ACC112 (cell line): ENCODE results near the gene NAV3.
A peak's percentile ranks its signal among the peaks of the same experiment; 100 is the strongest.

ENCODE experiments used
- H2AFZ ChIP-seq: fragments of 200-600 bp; sonication (generic); one replicate; pipeline ENCODE4 v1.6.0; 2017; ENCODE audit warnings: antibody characterized with exemption, low read length; ENCODE audit not compliant: unreplicated experiment
- H3K27ac ChIP-seq: fragments of 200-600 bp; sonication (generic); 2 replicates; pipeline ENCODE4 v1.5.1; 2014; ENCODE audit warnings: low read depth, mild to moderate bottlenecking, antibody characterized with exemption, low read length, moderate library complexity
- H3K27me3 ChIP-seq: fragments of 200-600 bp; sonication (generic); 2 replicates; pipeline ENCODE4 v1.6.1; 2014; ENCODE audit warnings: mild to moderate bottlenecking, antibody characterized with exemption, low read length, moderate library complexity, mixed read lengths; ENCODE audit not compliant: insufficient read depth
- H3K36me3 ChIP-seq: fragments of 200-600 bp; sonication (generic); 2 replicates; pipeline ENCODE4 v1.6.1; 2016; ENCODE audit warnings: mild to moderate bottlenecking, antibody characterized with exemption, low read length, moderate library complexity, mixed read lengths; ENCODE audit not compliant: insufficient read depth
- H3K4me1 ChIP-seq: fragments of 200-600 bp; sonication (generic); one replicate; pipeline ENCODE4 v1.6.1; 2016; ENCODE audit warnings: low read length, mixed read lengths; ENCODE audit not compliant: insufficient read depth, unreplicated experiment, control insufficient read depth
- H3K4me3 ChIP-seq: fragments of 200-600 bp; sonication (generic); 2 replicates; pipeline ENCODE4 v1.5.1; 2014; ENCODE audit warnings: mild to moderate bottlenecking, low read depth, low read length
- H3K79me2 ChIP-seq: fragments of 200-600 bp; sonication (generic); one replicate; pipeline ENCODE4 v1.6.0; 2016; ENCODE audit warnings: low read length; ENCODE audit not compliant: control insufficient read depth, unreplicated experiment, insufficient read depth

NAV3 gene

GRCh38 chr12:77946541-77947061, 115.9 kb downstream of the NAV3 start:
- Histone ChIP-seq H3K4me1 (peaks cover 30% of the 10 kb centered on the region), H2AFZ (no peak overlapping the region), H3K27me3 (no peaks in the 10 kb centered on the region), H3K4me3 (peak overlapping the region; percentile 60), H3K27ac (peak overlapping the region; percentile 83), H3K79me2 (peaks cover 59% of the 10 kb centered on the region), H3K36me3 (peaks cover 35% of the 10 kb centered on the region)

GRCh38 chr12:77947330-77947729, 116.6 kb downstream of the NAV3 start:
- Histone ChIP-seq H3K4me3 (peak overlapping the region; percentile 60), H3K79me2 (peaks cover 55% of the 10 kb centered on the region), H3K27ac (peak overlapping the region; percentile 83), H3K4me1 (peaks cover 30% of the 10 kb centered on the region), H2AFZ (no peak overlapping the region), H3K27me3 (no peaks in the 10 kb centered on the region), H3K36me3 (peaks cover 35% of the 10 kb centered on the region)

GRCh38 chr12:77947746-77948145, 117.1 kb downstream of the NAV3 start:
- H3K4me1 ChIP-seq = peaks cover 29% of the 10 kb centered on the region
- H2AFZ ChIP-seq = peak overlapping the region; percentile 18
- peak overlapping the region; percentile 15 for H3K4me3 ChIP-seq
- no peaks in the 10 kb centered on the region for H3K27me3 ChIP-seq
- H3K79me2 ChIP-seq = peaks cover 54% of the 10 kb centered on the region
- peaks cover 35% of the 10 kb centered on the region for H3K36me3 ChIP-seq
- peak overlapping the region; percentile 83 for H3K27ac ChIP-seq

- Histone ChIP-seq H3K27ac (no peak overlapping the region), H3K79me2 (peaks cover 52% of the 10 kb centered on the region)
These were observed 119.2 kb downstream of the NAV3 start for GRCh38 chr12:77949943-77950342.

GRCh38 chr12:77953528-77954205, 123.0 kb downstream of the NAV3 start:
- Histone ChIP-seq H3K4me1 (peaks cover 8% of the 10 kb centered on the region), H3K79me2 (peaks cover 48% of the 10 kb centered on the region), H3K36me3 (peaks cover 12% of the 10 kb centered on the region), H3K4me3 (no peak overlapping the region), H3K27me3 (no peaks in the 10 kb centered on the region), H2AFZ (no peak overlapping the region), H3K27ac (no peak overlapping the region)

More at GRCh38 chr12:77949943-77950342, 119.2 kb downstream of the NAV3 start:
- Histone ChIP-seq H3K4me1 (peaks cover 27% of the 10 kb centered on the region), H3K27me3 (no peaks in the 10 kb centered on the region), H2AFZ (no peak overlapping the region), H3K4me3 (no peak overlapping the region), H3K36me3 (peaks cover 22% of the 10 kb centered on the region)

- Histone ChIP-seq H3K27ac (no peak overlapping the region), H2AFZ (no peak overlapping the region)
These were observed 123.5 kb downstream of the NAV3 start for GRCh38 chr12:77954206-77954555.

GRCh38 chr12:77957062-77957461, 126.4 kb downstream of the NAV3 start:
- Histone ChIP-seq H3K36me3 (no peaks in the 10 kb centered on the region), H3K27me3 (no peaks in the 10 kb centered on the region), H3K4me3 (no peak overlapping the region), H3K79me2 (peaks cover 43% of the 10 kb centered on the region), H2AFZ (no peak overlapping the region), H3K27ac (no peak overlapping the region), H3K4me1 (peaks cover 8% of the 10 kb centered on the region)

More at GRCh38 chr12:77954206-77954555, 123.5 kb downstream of the NAV3 start:
- Histone ChIP-seq H3K27me3 (no peaks in the 10 kb centered on the region), H3K79me2 (peaks cover 50% of the 10 kb centered on the region), H3K36me3 (peaks cover 9% of the 10 kb centered on the region), H3K4me1 (peaks cover 8% of the 10 kb centered on the region), H3K4me3 (no peak overlapping the region)

GRCh38 chr12:77963576-77964178, 133.0 kb downstream of the NAV3 start:
- H3K4me3 ChIP-seq = no peak overlapping the region
- H3K36me3 ChIP-seq = peaks cover 11% of the 10 kb centered on the region
- H3K27ac ChIP-seq = no peak overlapping the region
- H3K4me1 ChIP-seq = no peaks in the 10 kb centered on the region
- H2AFZ ChIP-seq = no peak overlapping the region
- H3K27me3 ChIP-seq = no peaks in the 10 kb centered on the region
- peaks cover 18% of the 10 kb centered on the region for H3K79me2 ChIP-seq

GRCh38 chr12:77965790-77966189, 135.1 kb downstream of the NAV3 start:
- Histone ChIP-seq H3K36me3 (peaks cover 14% of the 10 kb centered on the region), H3K27ac (no peak overlapping the region), H3K79me2 (peaks cover 16% of the 10 kb centered on the region), H3K27me3 (no peaks in the 10 kb centered on the region), H3K4me1 (no peaks in the 10 kb centered on the region), H2AFZ (peak overlapping the region; percentile 79), H3K4me3 (peak overlapping the region; percentile 63)

GRCh38 chr12:77968021-77968420, 137.3 kb downstream of the NAV3 start:
- Histone ChIP-seq H3K27me3 (no peaks in the 10 kb centered on the region), H3K27ac (no peak overlapping the region), H3K79me2 (peaks cover 14% of the 10 kb centered on the region), H3K4me1 (no peaks in the 10 kb centered on the region), H2AFZ (no peak overlapping the region), H3K4me3 (no peak overlapping the region), H3K36me3 (peaks cover 14% of the 10 kb centered on the region)

- peaks cover 14% of the 10 kb centered on the region for H3K79me2 ChIP-seq
- H3K27ac ChIP-seq = no peak overlapping the region
- H3K27me3 ChIP-seq = no peaks in the 10 kb centered on the region
- no peak overlapping the region for H2AFZ ChIP-seq
- H3K4me3 ChIP-seq = no peak overlapping the region
- no peaks in the 10 kb centered on the region for H3K4me1 ChIP-seq
- peaks cover 14% of the 10 kb centered on the region for H3K36me3 ChIP-seq
These were observed 137.9 kb downstream of the NAV3 start for GRCh38 chr12:77968571-77968970.
